Astrocyte (in vitro differentiated cells and primary cell): ENCODE results near the gene TSTD2. TPM values are rescaled to one million over a fixed set of nuclear protein-coding genes. Genes with fewer than 3 reads are reported as not detected.
"Not testable (repeated sequence)": the region's sequence is repeated elsewhere in the genome, so short reads cannot be mapped to it uniquely, and the experiment has no call there.

ENCODE experiments used
- DNase-seq: peaks from one replicate; pipeline ENCODE4 v3.0.0-alpha.2; 2010; ENCODE audit warnings: low read depth
- FAIRE-seq: peaks from 2 replicates; lab custom pipeline; 2011; peaks lifted over from hg19 to GRCh38; lab: Jason Lieb, UNC
- H2AFZ ChIP-seq: 2 replicates; pipeline ENCODE4 v1.6.0; 2012; ENCODE audit warnings: low read depth, low read length, inconsistent platforms
- H3K27ac ChIP-seq: 2 replicates; pipeline ENCODE4 v1.5.1; 2011; ENCODE audit warnings: low read depth, low read length, inconsistent platforms
- H3K27me3 ChIP-seq: 2 replicates; pipeline ENCODE4 v1.6.0; 2011; ENCODE audit warnings: low read length, inconsistent platforms; ENCODE audit not compliant: insufficient read depth
- H3K36me3 ChIP-seq: 2 replicates; pipeline ENCODE4 v1.5.1; 2011; ENCODE audit warnings: low read length, inconsistent platforms; ENCODE audit not compliant: insufficient read depth
- H3K4me1 ChIP-seq: 2 replicates; pipeline ENCODE4 v1.5.1; 2011; ENCODE audit warnings: low read length, inconsistent platforms; ENCODE audit not compliant: insufficient read depth
- H3K4me2 ChIP-seq: 2 replicates; pipeline ENCODE4 v1.6.0; 2012; ENCODE audit warnings: low read length, inconsistent platforms
- H3K4me3 ChIP-seq: 2 replicates; pipeline ENCODE4 v1.5.1; 2011; ENCODE audit warnings: low read depth, mild to moderate bottlenecking, low read length, inconsistent platforms; ENCODE audit not compliant: insufficient read depth
- H3K79me2 ChIP-seq: 2 replicates; pipeline ENCODE4 v1.6.0; 2012; ENCODE audit warnings: mild to moderate bottlenecking, low read length, inconsistent platforms; ENCODE audit not compliant: insufficient read depth
- H3K9ac ChIP-seq: 2 replicates; pipeline ENCODE4 v1.6.0; 2012; ENCODE audit warnings: mild to moderate bottlenecking, low read length, inconsistent platforms
- H3K9me3 ChIP-seq: 2 replicates; pipeline ENCODE4 v1.5.1; 2012; ENCODE audit warnings: low read depth, mild to moderate bottlenecking, low read length, inconsistent platforms; ENCODE audit not compliant: insufficient read depth
- H4K20me1 ChIP-seq: 2 replicates; pipeline ENCODE4 v1.6.0; 2012; ENCODE audit warnings: low read length, inconsistent platforms; ENCODE audit not compliant: insufficient read depth
- H3K27ac Mint-ChIP-seq: one replicate; pipeline ENCODE4 v1.8.0; 2021; ENCODE audit warnings: mild to moderate bottlenecking, mixed read lengths; ENCODE audit not compliant: unreplicated experiment
- H3K27me3 Mint-ChIP-seq: one replicate; pipeline ENCODE4 v1.8.0; 2021; ENCODE audit warnings: low read depth, mixed read lengths; ENCODE audit not compliant: unreplicated experiment
- H3K36me3 Mint-ChIP-seq: one replicate; pipeline ENCODE4 v1.8.0; 2021; ENCODE audit warnings: low read depth, mixed read lengths; ENCODE audit not compliant: unreplicated experiment
- H3K4me1 Mint-ChIP-seq: one replicate; pipeline ENCODE4 v1.8.0; 2021; ENCODE audit warnings: low read depth, mixed read lengths; ENCODE audit not compliant: unreplicated experiment
- H3K4me3 Mint-ChIP-seq: one replicate; pipeline ENCODE4 v1.8.0; 2021; ENCODE audit warnings: mild to moderate bottlenecking, moderate library complexity, mixed read lengths; ENCODE audit not compliant: unreplicated experiment
- H3K9me3 Mint-ChIP-seq: one replicate; pipeline ENCODE4 v1.8.0; 2021; ENCODE audit warnings: mild to moderate bottlenecking, mixed read lengths; ENCODE audit not compliant: unreplicated experiment
- CTCF ChIP-seq: IDR thresholded peaks from 2 replicates; pipeline ENCODE4 v1.5.1; 2011; ENCODE audit warnings: low read depth, mild to moderate bottlenecking, inconsistent platforms, low read length, moderate library complexity; ENCODE audit not compliant: insufficient read depth
- EZH2 ChIP-seq: IDR thresholded peaks from 2 replicates; pipeline ENCODE4 v1.6.1; 2012; ENCODE audit warnings: mild to moderate bottlenecking, low read length, inconsistent platforms; ENCODE audit not compliant: insufficient read depth
- total RNA-seq: library from RNA; stranded (reverse); gene quantifications from 2 replicates; pipeline ENCODE4 v1.2.1, GENCODE V29; 2021

The TSTD2 gene
- total RNA-seq, 1 donor from 2014 or later = 19.4 TPM

GRCh38 chr9:97627624-97628023, 5.5 kb downstream of the TSTD2 start:
- H3K9me3 Mint-ChIP-seq = peaks cover 2% of the 10 kb centered on the region
- no peak for DNase-seq
- no peak for FAIRE-seq
- H3K9ac ChIP-seq = no peak overlapping the region
- H3K4me2 ChIP-seq = no peak overlapping the region
- H2AFZ ChIP-seq = no peak overlapping the region
- H3K27ac Mint-ChIP-seq = no peak overlapping the region
- peaks cover 54% of the 10 kb centered on the region for H3K79me2 ChIP-seq
- no peaks in the 10 kb centered on the region for H3K27me3 Mint-ChIP-seq
- peaks cover 14% of the 10 kb centered on the region for H4K20me1 ChIP-seq
- H3K36me3 Mint-ChIP-seq = peaks cover 17% of the 10 kb centered on the region
- H3K9me3 ChIP-seq = no peaks in the 10 kb centered on the region
- H3K27me3 ChIP-seq = no peaks in the 10 kb centered on the region
- no peak overlapping the region for H3K27ac ChIP-seq
- H3K4me3 ChIP-seq = no peak overlapping the region
- H3K4me1 ChIP-seq = peaks cover 7% of the 10 kb centered on the region
- H3K4me1 Mint-ChIP-seq = peaks cover 12% of the 10 kb centered on the region
- H3K4me3 Mint-ChIP-seq = no peak overlapping the region
- TF ChIP-seq EZH2 (no peak), CTCF (no peak)
- peaks cover 14% of the 10 kb centered on the region for H3K36me3 ChIP-seq

GRCh38 chr9:97625620-97626019, 7.5 kb downstream of the TSTD2 start:
- no peaks in the 10 kb centered on the region for H3K9me3 ChIP-seq
- no peak overlapping the region for H3K4me2 ChIP-seq
- no peaks in the 10 kb centered on the region for H3K4me1 ChIP-seq
- H3K27ac ChIP-seq = no peak overlapping the region
- TF ChIP-seq CTCF (no peak), EZH2 (no peak)
- peaks cover 2% of the 10 kb centered on the region for H3K9me3 Mint-ChIP-seq
- peaks cover 14% of the 10 kb centered on the region for H4K20me1 ChIP-seq
- no peak overlapping the region for H3K4me3 ChIP-seq
- peaks cover 38% of the 10 kb centered on the region for H3K79me2 ChIP-seq
- no peak overlapping the region for H3K4me3 Mint-ChIP-seq
- H3K36me3 Mint-ChIP-seq = peaks cover 29% of the 10 kb centered on the region
- H3K27me3 Mint-ChIP-seq = no peaks in the 10 kb centered on the region
- DNase-seq (no peak), FAIRE-seq (no peak)
- H3K27ac Mint-ChIP-seq = no peak overlapping the region
- no peak overlapping the region for H2AFZ ChIP-seq
- H3K36me3 ChIP-seq = peaks cover 20% of the 10 kb centered on the region
- peaks cover 10% of the 10 kb centered on the region for H3K4me1 Mint-ChIP-seq
- no peaks in the 10 kb centered on the region for H3K27me3 ChIP-seq
- no peak overlapping the region for H3K9ac ChIP-seq

GRCh38 chr9:97623946-97624345, 9.2 kb downstream of the TSTD2 start:
- H3K27ac ChIP-seq = no peak overlapping the region
- TF ChIP-seq CTCF (no peak), EZH2 (no peak)
- FAIRE-seq = no peak
- H3K27me3 ChIP-seq = no peaks in the 10 kb centered on the region
- Mint-ChIP-seq H3K4me3 (no peak overlapping the region), H3K9me3 (peaks cover 2% of the 10 kb centered on the region), H3K27ac (no peak overlapping the region), H3K27me3 (no peaks in the 10 kb centered on the region), H3K4me1 (peaks cover 9% of the 10 kb centered on the region), H3K36me3 (peaks cover 35% of the 10 kb centered on the region)
- H3K9me3 ChIP-seq = no peaks in the 10 kb centered on the region
- H2AFZ ChIP-seq = no peak overlapping the region
- no peak overlapping the region for H3K9ac ChIP-seq
- no peak for DNase-seq
- H3K79me2 ChIP-seq = peaks cover 21% of the 10 kb centered on the region
- H3K4me2 ChIP-seq = no peak overlapping the region
- no peaks in the 10 kb centered on the region for H3K4me1 ChIP-seq
- no peak overlapping the region for H3K4me3 ChIP-seq
- peaks cover 22% of the 10 kb centered on the region for H3K36me3 ChIP-seq
- peaks cover 12% of the 10 kb centered on the region for H4K20me1 ChIP-seq

GRCh38 chr9:97622483-97622882, 10.7 kb downstream of the TSTD2 start:
- H3K9ac ChIP-seq, H3K4me3 ChIP-seq, H3K27me3 Mint-ChIP-seq, H3K4me3 Mint-ChIP-seq, DNase-seq, H3K27ac ChIP-seq, H3K4me1 ChIP-seq, H3K4me2 ChIP-seq, H3K79me2 ChIP-seq, FAIRE-seq, H3K27me3 ChIP-seq, H3K9me3 Mint-ChIP-seq, H3K27ac Mint-ChIP-seq, H2AFZ ChIP-seq, H4K20me1 ChIP-seq, H3K9me3 ChIP-seq, H3K4me1 Mint-ChIP-seq: not testable (repeated sequence)
- H3K36me3 ChIP-seq = peaks cover 23% of the 10 kb centered on the region
- peaks cover 35% of the 10 kb centered on the region for H3K36me3 Mint-ChIP-seq
